Body of pancreas (tissue), 4 donors: ENCODE results near the gene SEC22A.

ENCODE experiments used
- POLR2A ChIP-seq, 3 donors: fragments of 450-650 bp; IDR thresholded peaks; one replicate each; pipeline ENCODE4 v1.6.1; 2016; ENCODE audit warnings: antibody characterized with exemption in 3 of 3, mild to moderate bottlenecking in 2 of 3
- TF ChIP-seq, protein P1 (sequence below), 7 experiments: fragments of 450-650 bp in 4 of 7; fragments of 200-600 bp in 3 of 7; sonication (generic) in 3 of 7; IDR thresholded peaks; one replicate each; pipeline ENCODE4 v1.5.1; 2016 to 2019; ENCODE audit warnings: antibody characterized with exemption in 7 of 7

DNA sequence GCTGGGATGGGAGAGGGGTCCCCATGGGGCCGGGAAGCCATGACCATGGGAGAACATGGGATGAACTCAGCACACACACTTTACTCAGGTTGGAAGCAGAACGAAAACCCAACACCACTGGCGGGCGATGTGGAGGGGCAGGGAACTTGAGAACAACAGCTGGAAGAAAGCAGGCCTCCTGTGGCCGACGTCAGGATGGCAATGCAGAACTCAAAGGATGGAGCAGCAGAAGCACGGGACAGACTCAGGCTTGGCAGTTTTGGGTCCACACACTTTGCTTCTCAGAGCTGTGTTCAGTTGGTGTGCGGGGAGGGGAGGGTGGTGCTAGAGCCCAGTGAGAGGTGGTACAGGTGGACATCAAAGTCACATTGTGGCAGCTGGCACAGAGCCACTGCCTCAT is 80.7 kb downstream of the SEC22A start:
- TF ChIP-seq POLR2A (IDR thresholded peaks at IDR 0.05): no peak
- TF ChIP-seq, protein P1, sequence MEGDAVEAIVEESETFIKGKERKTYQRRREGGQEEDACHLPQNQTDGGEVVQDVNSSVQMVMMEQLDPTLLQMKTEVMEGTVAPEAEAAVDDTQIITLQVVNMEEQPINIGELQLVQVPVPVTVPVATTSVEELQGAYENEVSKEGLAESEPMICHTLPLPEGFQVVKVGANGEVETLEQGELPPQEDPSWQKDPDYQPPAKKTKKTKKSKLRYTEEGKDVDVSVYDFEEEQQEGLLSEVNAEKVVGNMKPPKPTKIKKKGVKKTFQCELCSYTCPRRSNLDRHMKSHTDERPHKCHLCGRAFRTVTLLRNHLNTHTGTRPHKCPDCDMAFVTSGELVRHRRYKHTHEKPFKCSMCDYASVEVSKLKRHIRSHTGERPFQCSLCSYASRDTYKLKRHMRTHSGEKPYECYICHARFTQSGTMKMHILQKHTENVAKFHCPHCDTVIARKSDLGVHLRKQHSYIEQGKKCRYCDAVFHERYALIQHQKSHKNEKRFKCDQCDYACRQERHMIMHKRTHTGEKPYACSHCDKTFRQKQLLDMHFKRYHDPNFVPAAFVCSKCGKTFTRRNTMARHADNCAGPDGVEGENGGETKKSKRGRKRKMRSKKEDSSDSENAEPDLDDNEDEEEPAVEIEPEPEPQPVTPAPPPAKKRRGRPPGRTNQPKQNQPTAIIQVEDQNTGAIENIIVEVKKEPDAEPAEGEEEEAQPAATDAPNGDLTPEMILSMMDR (IDR thresholded peaks at IDR 0.05): no peak
